GM12892 (cell line): Measurements from ENCODE around the gene ATP6V1G3.

Source experiments
- POLR2AphosphoS5 ChIP-seq: IDR thresholded peaks from 2 replicates; pipeline ENCODE4 v1.6.1; 2011; ENCODE audit warnings: low read depth, low read length, control low read depth
- TAF1 ChIP-seq: IDR thresholded peaks from 2 replicates; pipeline ENCODE4 v1.6.1; 2011; ENCODE audit warnings: low read depth, mild to moderate bottlenecking, control low read depth, low read length, borderline replicate concordance

DNA sequence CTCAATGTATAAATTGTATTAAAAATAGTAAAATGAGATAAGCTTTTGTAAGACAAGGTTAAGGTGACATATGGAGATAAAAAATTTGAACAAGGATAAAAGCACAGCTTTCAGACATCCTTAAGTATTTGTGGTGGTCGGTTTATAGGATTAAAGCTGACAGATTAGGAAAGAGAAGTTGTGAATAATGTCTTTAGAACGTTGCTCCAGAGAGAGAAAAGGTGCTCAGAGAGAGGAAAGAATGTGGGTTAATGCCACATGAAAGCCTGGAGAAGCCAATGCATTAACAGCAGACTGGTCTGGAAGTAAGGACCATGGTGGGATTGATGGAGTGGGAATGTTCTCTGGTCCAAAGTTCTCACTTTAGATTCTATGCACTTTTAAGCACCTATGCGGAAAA is 44.8 kb downstream of the ATP6V1G3 start:
- no peak for TF ChIP-seq TAF1
- TF ChIP-seq POLR2AphosphoS5 = no peak
